Activated CD4-positive, CD25-positive, alpha-beta regulatory T cell treated with anti-CD3 and anti-CD28 coated beads, Interleukin-2, amount 50 U/mL, for 16 hours (primary cell): ENCODE measurements around the gene MTCH2.
"Not testable (repeated sequence)": the region's sequence is repeated elsewhere in the genome, so short reads cannot be mapped to it uniquely, and the experiment has no call there.

Experiments used
- DNase-seq: peaks from one replicate; pipeline ENCODE4 v3.0.0-alpha.2; 2020; ENCODE audit warnings: low read depth, low spot score

Gene MTCH2

DNA sequence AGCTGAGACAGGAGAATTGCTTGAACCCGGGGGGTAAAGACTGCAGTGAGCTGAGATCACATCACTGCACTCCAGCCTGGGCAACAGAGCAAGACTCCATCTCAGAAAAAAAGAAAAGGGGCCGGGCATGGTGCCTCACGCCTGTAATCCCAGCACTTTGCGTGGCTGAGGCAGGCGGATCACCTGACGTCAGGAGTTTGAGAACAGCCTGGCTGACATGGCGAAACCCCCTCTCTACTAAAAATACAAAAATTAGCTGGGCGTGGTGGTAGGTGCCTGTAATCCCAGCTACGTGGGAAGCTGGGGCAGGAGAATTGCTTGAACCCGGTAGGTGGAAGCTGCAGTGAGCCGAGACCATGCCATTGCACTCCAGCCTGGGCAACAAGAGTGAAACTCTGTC is 6.0 kb downstream of the MTCH2 start:
- DNase-seq, result not testable (repeated sequence)

GRCh38 chr11:47631473-47631872 is 10.9 kb downstream of the MTCH2 start:
- no peak for DNase-seq

- DNase-seq, result no peak
Measured at GRCh38 chr11:47628026-47628425, 14.3 kb downstream of the MTCH2 start.

DNA sequence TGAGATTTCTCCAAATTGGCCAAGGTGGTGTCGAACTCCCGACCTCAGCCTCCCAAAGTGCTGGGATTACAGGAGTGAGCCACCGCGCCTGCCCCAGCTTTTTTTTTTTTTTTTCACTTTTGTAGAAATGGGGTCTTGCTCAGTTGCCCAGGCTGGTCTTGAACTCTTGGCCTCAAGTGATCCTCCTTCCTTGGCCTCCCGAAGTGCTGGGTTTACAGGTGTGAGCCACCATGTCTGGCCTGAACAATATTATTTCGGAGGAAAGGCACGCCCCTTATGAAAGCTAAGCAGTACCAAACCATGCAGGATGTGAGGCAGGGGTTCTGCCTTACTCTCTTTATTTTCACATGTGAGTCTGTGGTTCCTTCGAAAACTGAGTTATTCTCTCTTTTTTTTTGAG is 16.1 kb downstream of the MTCH2 start:
- no peak for DNase-seq

DNA sequence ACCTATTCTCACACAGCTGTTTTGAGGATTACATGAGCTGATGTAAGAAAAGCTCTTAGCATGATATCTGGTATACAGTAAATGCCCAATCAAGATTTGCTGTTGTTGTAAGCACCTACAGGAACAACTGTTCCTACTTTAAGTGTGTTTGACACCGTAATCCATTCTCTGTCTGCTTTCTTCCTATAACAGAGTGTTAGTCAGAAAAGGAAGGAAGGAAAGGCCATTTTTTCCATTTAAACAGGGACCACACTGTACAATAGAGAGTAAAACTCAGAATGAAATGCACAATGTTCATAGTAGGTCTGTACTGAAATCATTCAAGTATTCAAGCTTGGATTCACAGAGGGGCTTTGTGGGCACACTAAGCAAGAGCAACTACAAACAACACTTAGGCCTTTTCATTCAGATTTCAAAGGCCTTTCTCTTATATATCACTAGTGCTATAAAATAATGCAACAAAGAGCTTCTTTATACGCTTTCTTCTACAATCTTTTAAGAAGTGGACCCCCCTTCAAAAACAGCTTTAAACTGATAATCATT is 21.5 kb downstream of the MTCH2 start:
- no peak for DNase-seq

DNA sequence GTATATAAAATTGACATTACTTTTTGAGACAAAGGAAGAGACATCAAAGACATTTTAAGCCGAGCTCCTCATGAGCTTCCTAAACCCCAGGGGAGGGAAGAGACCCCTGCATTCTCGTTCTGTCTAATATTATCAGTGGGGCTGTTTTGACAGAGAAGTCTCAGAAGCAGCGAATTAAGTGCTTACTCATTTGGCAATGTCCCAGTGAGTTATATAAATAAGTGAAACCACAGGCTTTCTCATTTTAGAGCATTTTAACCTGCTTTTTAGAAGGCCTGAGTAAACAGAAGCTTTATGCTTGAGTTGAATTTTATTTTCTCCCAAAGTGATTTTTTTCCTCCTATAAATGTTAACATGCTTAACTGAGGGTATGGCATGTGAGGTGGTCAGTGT is 24.9 kb downstream of the MTCH2 start:
- DNase-seq, result no peak

GRCh38 chr11:47616726-47617416 is 25.5 kb downstream of the MTCH2 start:
- DNase-seq, result no peak

DNA sequence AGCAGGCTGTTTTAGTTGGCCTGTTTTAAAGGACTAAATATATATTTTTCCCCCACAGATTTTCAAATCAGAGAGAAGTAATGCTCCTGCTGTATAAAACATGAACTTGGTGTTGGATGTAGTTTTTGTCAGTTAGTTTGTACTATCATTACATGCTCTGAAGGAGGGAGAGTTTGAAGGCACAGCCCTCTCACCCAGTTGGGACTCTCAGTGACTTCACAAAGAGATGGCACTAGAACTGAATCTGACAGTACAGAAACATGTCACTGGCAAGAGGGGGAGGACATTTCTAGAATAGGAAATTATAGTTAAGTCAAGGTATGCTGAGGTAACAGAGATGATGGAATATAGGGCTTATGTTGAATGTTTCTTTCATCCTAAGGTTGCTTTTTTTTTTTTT is 27.1 kb downstream of the MTCH2 start:
- no peak for DNase-seq

DNA sequence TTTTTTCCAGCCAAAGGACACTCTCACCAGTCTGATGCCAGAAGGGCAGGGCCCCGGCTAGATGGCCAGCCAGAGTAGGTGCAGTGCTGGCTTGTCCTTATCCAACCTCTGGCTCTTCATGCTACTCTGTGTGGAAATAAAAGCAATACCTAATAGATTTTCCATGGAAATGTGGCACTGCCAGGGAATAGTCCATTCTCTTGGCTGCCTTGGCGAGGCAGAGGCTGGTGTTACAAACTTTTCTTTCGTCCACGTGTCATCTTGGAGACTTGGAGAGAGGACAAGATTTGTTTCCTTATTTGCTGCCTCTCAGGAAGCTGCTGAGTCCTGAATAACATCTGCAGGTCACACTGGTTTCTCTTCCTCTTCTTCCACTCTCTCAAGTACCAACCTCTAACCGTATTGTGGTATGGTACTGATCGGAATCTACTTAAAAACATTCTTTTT is 31.0 kb downstream of the MTCH2 start:
- no peak for DNase-seq

DNA sequence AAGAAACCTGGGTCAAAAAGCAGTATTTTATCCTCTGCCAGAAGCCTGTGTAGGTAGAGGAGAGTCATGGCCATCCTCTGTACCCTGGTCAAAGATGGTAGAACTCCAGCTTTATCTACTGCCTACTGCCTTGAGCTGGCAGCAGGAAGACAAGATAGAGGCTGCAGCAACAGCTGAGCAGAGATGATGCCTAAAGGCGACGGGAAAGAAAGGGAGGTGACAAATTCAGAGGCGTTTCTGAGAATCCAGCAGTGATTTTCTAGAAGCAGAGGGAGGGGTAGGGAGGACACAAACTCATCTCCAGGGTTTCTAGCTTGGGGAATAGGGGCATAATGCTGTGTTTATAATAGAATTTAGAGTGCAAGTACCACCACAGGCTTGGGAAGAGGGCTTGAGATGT is 32.7 kb downstream of the MTCH2 start:
- DNase-seq, result no peak

DNA sequence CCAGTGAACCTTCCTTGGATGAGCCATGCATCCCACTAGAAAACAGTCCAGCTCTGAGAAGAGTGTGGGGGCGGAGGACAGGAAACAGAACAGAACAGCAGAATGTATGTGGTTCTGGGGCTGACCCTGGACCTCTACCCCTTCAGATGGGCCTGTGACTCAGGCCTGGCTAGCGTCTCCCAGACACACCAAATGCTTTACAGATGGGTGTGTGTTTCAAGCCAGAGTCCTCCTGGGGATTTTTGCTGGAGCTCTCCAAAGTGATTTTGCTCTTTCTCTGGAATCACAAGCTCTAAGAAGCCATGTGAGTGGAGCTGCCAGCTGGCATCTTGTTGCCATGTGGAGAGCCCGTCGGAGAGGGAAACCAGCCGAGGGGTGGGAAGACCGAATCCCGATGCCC is 35.0 kb downstream of the MTCH2 start:
- no peak for DNase-seq

DNA sequence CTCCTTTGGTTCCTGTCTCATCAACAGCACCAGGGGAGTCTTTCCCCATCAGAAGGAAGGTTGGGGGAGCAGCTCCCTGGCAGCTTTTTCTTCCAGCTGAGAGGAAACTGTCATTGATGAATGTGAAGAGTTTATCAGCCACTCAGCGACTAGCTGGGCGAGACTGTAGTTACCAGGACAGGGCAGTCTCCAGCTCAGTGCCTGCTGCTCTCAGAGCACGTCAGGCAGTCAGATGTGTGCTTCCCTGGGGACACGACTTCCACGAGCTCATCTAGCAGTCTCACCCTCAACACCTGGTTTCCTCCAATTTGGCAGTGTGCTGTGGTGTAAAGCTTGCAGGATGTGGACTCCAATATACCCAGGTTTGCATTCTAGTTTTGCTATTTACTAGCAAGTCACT is 35.6 kb downstream of the MTCH2 start:
- DNase-seq, result no peak

DNA sequence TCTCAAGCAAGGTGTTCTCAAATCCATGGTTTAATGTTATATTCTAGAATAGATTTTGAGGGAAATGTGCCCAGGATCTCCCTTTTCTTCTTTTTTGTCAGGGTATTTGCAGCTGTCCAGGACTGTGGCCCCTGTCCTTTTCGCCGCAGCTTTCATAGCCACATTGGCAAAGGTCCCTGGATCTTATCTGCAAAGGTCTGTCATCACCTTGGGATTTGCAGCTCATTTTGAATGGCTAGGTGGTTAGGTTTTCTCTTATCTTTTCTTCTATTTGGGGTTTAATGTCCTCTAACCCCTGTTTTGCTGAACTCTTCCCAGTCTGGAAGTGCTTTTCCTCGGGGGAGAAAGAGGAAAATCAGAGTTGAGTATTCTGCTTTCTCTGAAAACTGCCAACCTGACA is 36.4 kb downstream of the MTCH2 start:
- no peak for DNase-seq

- no peak for DNase-seq
Measured at GRCh38 chr11:47603295-47603694, 39.1 kb downstream of the MTCH2 start.

- DNase-seq, result no peak
Measured at GRCh38 chr11:47599902-47600301, 42.5 kb downstream of the MTCH2 start.

DNA sequence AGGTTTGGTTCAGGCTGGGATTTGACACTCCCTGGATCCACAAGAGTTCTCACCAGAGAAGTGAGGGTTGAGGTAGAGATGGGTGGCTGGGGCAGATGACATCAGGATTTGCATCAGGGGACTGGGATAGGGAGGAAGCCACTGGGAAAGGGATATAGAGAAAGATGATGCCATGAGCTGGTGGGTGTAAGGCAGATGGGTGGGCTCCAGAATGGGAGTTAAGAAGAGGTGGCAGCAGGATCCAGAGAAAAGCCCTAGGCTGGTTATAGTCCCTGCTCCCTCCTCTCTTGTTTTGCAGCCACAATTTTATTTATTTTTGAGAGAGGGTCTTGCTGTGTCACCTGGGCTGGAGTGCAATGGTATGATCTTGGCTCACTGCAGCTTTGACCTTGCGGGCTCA is 46.4 kb downstream of the MTCH2 start:
- no peak for DNase-seq

DNA sequence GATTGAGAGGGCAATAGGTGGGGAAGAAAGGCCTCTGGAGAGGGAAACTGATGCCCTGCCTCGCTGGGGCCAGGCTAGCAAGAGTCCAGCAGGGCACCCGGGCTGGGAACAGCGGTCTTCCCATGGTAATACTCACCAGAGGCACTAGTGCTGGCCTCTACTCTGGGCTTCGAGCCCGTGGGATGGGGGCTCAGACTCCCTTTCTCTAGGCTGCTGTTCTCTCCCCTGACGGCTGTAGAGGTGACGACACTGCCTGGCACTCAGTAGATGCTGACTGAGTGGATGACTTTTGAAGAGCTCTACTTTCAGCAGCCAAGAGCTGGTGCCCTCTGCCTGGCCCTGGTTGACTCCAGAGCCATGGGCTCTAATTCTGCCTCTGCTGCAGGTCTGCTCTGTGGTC is 47.3 kb downstream of the MTCH2 start:
- no peak for DNase-seq

DNA sequence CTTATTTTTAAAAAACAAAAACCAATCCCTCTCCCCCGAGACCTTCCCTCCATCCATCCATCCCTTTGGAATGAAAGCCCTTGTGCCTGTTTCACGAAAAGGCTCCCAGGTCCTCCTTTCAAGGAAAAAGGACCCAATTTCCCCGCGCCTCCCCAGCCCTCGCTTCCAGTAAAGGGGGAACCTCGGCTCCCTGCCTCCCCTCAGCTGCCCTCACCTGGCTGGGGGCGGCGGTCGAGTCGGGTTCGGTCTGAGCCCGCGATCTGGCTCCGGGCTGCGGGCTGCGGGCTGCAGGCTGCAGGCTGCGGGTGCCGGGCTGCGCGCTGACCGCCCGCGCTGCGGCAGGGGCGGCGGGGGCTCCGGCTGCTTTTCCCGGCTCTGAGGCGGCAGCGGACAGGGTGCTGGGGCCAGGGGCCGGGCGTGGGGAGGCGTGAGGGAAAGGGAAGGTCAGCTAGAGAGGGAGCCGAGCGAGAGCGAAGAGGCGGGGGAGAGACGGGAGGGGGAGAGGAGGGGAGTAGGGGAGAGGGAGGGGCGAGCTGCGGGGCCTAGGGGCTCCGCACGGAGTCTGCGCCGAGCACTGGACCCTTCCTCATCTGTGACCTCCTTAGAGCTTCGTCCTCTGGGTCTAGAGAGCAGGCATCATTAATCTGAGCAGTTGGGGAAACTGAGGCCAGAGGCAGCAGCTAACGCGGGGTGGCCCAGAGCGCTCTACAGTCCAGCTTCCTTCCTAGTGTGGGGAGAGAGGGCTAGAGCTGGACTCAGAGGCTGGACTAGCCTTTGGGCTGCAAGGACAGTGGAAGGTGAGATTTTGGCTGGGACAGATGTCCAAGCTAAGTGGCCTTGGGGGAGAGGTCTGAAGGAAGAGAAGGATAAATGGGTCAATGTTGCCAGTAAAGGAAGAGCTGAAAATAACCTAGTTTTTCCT is 48.2 kb downstream of the MTCH2 start, which contains the start of gene C1QTNF4:
Gene C1QTNF4, minus strand, starts transcription at position 478 of the 922 bp plus-strand sequence. CDS start 3,601 bp downstream, outside the sequence.
- no peak for DNase-seq

DNA sequence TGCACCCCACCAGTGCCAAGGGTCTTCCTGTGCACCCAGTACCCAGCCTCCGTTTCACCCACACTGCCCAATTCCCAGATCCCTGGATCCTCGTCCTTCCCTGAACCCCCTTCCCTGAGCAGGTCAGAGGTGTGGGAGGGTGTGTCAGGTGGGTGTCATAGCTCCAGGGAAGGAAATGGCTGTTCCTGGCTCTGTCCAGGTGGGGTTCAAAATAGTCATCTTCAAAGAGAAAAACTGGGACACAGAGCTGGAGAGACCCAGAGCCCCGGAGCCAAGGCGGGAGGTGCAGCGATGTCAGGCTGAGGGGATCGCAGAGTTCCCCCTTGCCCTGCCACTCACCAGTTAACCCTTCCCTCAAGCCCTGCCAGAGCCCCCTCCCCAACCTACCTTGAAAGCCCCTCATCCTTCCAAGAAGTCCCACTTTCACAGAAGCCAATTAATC is 48.8 kb downstream of the MTCH2 start:
- DNase-seq, result no peak

- DNase-seq, result no peak
Measured at GRCh38 chr11:47592970-47593369, 49.4 kb downstream of the MTCH2 start.

DNA sequence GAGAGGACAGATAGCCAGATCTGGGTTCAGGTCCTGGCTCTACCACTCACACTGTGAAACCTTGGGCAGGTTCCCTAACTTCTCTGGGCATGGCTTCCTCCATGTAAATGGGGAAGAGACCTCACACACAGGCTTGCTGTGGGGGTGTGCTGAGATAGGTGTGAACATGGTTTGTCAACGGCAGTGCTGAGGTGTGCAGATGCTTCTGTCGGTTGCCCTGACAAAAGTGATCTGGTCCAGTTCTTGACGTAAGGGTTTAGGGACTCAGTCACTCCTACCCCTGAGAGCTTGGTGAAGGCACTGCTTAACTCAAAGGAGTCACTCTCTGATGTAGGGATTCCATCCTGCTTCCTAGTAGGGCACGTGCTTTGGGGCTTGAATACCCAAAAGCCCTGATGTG is 50.1 kb downstream of the MTCH2 start:
- no peak for DNase-seq

DNA sequence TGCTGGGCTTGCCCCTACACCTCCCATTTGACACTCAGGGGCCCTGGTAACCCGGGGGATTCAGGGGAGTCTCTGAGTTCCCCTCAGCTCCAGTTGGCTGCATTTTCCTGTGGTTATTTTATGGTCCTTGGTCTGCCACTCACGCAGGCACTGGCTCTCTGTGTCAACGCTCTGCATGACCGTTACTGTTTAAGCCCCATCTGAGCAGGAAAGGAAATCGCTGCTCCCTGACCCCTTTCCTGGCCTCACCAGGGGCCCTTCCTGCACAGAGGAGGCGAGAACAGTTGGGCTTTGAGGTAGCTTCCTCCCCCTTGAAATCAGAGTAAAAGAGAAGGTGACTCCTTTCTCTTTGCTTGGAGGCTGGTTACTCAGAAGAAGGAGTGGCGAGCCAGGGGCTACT is 50.6 kb downstream of the MTCH2 start:
- DNase-seq, result no peak
